HG02981 (cell line): ENCODE measurements around the gene P2RX5.
"Not testable (repeated sequence)": the region's sequence is repeated elsewhere in the genome, so short reads cannot be mapped to it uniquely, and the experiment has no call there.

Experiments used
- ATAC-seq: cut with Tn5 transposase; IDR thresholded peaks from one replicate; pipeline ENCODE4 v1.9.1; 2021; ENCODE audit warnings: mild to moderate bottlenecking, moderate library complexity; ENCODE audit not compliant: unreplicated experiment

Gene P2RX5, protein sequence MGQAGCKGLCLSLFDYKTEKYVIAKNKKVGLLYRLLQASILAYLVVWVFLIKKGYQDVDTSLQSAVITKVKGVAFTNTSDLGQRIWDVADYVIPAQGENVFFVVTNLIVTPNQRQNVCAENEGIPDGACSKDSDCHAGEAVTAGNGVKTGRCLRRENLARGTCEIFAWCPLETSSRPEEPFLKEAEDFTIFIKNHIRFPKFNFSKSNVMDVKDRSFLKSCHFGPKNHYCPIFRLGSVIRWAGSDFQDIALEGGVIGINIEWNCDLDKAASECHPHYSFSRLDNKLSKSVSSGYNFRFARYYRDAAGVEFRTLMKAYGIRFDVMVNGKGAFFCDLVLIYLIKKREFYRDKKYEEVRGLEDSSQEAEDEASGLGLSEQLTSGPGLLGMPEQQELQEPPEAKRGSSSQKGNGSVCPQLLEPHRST

GRCh38 chr17:3695723-3696411, at the start of gene P2RX5:
P2RX5 (minus strand) TSS chr17:3696155; CDS start chr17:3696005, 150 bp downstream.
- no peak for ATAC-seq

- ATAC-seq = no peak
These were observed 49.1 kb upstream of the P2RX5 start for GRCh38 chr17:3745071-3745470.

DNA sequence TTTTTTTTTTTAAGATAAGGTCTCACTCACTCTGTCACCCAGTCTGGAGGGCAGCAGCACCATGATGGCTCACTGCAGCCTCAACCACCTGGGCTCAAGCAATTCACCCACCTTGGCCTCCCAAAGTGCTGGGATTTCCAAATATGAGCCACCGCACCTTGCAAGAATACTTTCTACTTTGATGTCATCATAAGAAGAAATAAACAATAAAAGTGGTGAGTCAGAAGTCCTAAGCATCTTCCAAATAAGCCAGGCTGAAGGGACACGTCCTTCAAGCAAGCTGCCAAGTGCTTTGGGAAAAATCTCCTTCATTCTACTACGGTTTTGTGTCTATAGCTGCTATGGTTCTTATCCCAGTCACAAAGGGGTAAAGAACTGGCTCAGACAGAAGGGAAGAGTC, 48.1 kb upstream of the P2RX5 start:
- no peak for ATAC-seq

DNA sequence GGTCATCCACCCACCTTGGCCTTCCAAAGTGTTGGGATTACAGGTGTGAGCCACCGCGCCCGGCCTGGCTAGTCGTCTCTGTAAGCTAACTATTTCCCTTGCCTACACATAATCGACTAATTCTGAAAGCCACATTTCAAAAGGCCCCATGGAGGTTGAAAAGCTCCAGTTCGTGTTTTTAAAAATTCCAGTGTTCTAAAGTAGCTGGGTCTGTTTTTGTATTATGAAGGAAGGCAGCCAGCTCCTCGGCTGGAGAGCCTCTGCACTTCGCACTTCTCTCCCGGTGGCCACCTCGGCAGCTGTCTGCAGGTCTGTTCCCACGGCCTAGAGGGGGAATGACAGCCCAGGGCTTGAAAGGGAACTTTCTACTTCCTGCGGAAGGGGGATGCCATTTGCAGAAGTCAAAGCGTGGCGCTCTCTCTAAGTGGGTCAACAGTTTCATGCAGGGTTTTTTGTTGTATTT, 44.7 kb upstream of the P2RX5 start:
- ATAC-seq = no peak

DNA sequence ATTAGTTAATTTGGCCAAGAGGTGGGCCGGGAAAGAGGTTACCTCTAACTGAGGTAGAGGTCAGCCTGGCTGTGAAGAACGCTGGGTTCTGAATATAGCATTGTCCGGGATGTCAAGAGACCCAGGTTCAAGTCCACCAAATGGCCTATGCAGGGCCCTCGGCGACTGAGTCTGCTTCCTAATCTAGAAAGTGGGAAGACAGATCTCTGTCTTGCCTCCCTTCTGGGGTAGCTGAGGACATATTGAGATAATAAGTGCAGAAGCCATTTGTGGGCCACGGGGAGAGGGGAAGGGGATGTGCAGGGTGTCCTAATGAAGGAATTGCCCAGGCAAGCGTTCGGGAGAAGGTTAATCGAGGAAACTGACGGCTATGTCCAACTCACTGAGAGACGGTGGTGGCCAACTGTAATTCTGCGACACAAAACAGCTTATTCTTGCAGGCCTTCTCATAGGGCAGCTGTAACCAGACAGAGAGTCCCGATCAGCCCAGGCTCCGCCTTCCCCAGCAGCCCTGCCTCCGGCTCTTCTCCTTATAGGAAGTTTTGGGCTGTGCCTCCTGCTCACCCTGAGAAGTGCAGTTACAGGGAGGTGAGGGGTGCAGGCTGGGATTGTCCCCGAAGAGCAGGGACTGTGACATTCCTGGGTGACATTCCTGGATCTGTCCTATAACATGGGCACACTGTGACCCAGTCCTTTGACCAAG, 43.6 kb upstream of the P2RX5 start:
- no peak for ATAC-seq

DNA sequence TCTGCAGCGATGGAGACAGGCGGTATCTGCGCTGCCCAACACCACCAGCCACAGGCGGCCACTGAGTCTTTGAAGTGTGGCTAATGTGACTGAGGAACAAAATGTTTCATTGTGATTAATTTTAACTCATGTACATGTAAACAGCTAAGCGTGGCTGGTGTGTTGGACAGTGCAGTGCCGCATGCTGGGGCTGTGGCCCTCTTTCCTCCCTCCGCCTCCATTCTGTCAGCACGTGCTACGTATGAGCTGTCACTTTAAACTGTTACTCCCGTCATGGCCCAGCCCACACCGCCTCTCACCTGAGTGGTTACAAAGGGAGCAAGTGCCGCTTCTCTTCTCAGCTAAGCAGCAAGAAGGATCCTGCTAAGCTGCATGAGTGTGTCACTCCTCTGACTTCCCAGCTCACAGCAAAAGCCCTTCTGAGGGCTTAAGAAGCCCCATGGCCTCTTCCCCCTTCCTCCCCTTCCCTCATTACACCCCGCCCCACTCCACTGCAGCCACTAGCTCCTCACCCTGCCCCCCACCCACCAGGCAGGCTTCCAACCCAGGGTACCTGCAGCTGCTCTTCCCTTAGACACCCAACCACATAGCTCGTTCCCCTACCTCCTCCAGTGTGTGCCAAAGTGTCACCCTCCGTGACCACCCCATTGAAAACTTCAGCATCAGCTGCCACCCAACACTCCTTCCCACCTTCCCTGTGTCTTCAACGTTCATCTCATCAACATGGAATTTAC, 42.8 kb upstream of the P2RX5 start:
- ATAC-seq = no peak

- ATAC-seq = no peak
These were observed 39.6 kb upstream of the P2RX5 start for GRCh38 chr17:3735515-3735914.

GRCh38 chr17:3734911-3735276, 38.9 kb upstream of the P2RX5 start:
- not testable (repeated sequence) for ATAC-seq

- no peak for ATAC-seq
These were observed 36.3 kb upstream of the P2RX5 start for GRCh38 chr17:3732210-3732621.

DNA sequence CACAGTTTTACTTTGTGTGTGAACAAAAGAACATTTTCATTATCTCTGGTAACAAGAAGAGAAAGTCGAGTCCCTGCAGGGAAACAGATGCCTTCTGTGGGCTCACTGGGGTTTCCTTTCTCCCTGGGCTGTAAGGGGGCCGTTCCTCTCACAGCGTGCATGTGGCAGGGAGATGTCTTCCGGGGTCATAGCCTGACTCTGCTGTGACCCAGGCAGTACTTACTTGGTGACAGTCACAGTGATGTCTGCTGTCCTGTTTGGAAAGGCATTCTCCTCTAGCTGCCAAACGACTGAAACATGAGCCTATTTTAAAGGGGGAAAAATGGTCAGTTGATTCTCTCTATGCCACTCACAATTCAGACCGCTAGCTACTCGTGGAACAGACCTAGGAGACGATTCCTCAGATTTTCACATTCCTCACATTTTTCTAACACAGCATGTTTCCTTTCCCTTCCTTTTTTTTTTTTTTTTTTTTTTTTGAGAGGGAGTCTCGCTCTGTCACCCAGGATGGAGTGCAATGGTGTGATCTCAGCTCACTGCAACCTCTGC, 35.0 kb upstream of the P2RX5 start:
- ATAC-seq = no peak

DNA sequence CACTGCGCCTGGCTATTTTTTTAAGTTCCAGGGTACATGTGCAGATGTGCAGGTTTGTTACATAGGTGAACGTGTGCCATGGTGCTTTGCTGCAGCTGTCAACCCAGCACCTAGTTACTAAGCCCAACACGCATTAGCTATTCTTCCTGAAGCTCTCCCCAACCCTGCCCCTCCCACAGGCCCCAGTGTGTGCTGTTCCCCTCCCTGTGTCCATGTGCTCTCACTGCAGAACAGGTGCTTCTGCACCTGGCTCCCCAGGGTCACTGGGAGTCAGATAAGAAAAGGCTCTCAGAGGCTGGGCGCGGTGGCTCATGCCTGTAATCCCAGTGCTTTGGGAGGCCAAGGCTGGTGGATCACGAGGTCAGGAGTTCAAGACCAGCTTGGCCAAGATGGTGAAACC, 33.9 kb upstream of the P2RX5 start:
- no peak for ATAC-seq

DNA sequence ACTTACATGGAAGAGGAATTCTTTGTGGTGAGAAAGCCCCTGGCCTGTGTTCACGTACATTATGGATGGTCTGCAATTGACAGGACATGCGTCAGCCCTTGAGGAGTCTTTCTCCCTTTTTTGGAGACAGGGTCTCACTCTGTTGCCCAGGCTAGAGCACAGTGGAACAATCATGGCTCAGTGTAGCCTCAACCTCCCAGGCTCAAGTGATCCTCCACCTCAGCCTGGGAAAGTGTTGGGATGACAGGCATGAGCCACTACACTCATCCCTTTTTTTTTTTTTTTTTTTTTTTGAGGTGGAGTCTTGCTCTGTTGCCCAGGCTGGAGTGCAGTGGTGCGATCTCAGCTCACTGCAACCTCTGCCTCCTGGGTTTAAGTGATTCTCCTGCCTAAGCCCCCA, 32.1 kb upstream of the P2RX5 start:
- ATAC-seq = not testable (repeated sequence)

DNA sequence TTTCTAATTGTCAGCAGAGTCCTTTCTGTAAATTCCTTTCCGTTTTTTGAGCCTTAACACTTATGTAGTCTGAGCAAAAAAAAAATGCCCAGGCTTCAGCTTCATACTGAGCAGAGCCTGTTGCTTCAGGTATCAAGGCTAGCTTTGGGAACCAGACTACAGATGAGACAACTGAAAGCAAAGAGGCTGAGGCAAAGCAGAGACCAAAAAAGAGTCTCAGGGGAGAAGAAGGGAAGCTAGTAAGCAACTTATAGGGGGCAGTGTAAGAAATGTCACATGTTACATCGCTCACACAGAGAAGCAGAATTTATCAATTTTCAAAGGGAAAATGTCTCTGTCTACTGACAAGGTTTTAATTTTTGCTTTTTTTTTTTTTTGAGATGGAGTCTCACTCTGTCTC, 31.1 kb upstream of the P2RX5 start:
- ATAC-seq = no peak

GRCh38 chr17:3724378-3725077, 28.6 kb upstream of the P2RX5 start:
- no peak for ATAC-seq

- ATAC-seq = peak; percentile 87
These were observed 27.8 kb upstream of the P2RX5 start, which contains the start of gene HASPIN for GRCh38 chr17:3723556-3724377. HASPIN (plus strand) TSS chr17:3723903; CDS start chr17:3723936, 33 bp downstream.

- ATAC-seq = no peak
These were observed 27.2 kb upstream of the P2RX5 start for GRCh38 chr17:3723188-3723555.

- no peak for ATAC-seq
These were observed 26.8 kb upstream of the P2RX5 start for GRCh38 chr17:3722716-3723115.

- no peak for ATAC-seq
These were observed 23.3 kb upstream of the P2RX5 start for GRCh38 chr17:3719265-3719664.

- no peak for ATAC-seq
These were observed 22.2 kb upstream of the P2RX5 start for GRCh38 chr17:3718201-3718600.
